ENCODE measurements around the gene B4GALNT3. TPM values are rescaled to one million over a fixed set of nuclear protein-coding genes. Genes with fewer than 3 reads are reported as not detected.

Gene B4GALNT3
- total RNA-seq, 1 donor from 2014 or later: 8.2 TPM

- DNase-seq (ENCODE audit: low read depth) (no peak), FAIRE-seq (no peak)
- no peak overlapping the region for H3K4me3 ChIP-seq (ENCODE audit: low read depth, low read length)
- TF ChIP-seq CTCF (IDR thresholded peaks at IDR 0.05; ENCODE audit: insufficient read depth, low read length, severe bottlenecking): no peak
- H3K36me3 ChIP-seq (ENCODE audit: control insufficient read depth, insufficient read depth, low read length): no peaks in the 10 kb centered on the region
- H3K27me3 ChIP-seq (ENCODE audit: control insufficient read depth, insufficient read depth, low read length): no peaks in the 10 kb centered on the region
These were observed 125.6 kb downstream of the B4GALNT3 start for GRCh38 chr12:585062-586061.

GRCh38 chr12:586318-587071 is 126.8 kb downstream of the B4GALNT3 start:
- TF ChIP-seq CTCF (IDR thresholded peaks at IDR 0.05; ENCODE audit: insufficient read depth, low read length, severe bottlenecking): no peak
- no peak overlapping the region for H3K4me3 ChIP-seq (ENCODE audit: low read depth, low read length)
- no peaks in the 10 kb centered on the region for H3K36me3 ChIP-seq (ENCODE audit: control insufficient read depth, insufficient read depth, low read length)
- DNase-seq (ENCODE audit: low read depth) (no peak), FAIRE-seq (no peak)
- no peaks in the 10 kb centered on the region for H3K27me3 ChIP-seq (ENCODE audit: control insufficient read depth, insufficient read depth, low read length)

- H3K27me3 ChIP-seq (ENCODE audit: control insufficient read depth, insufficient read depth, low read length): no peaks in the 10 kb centered on the region
- no peaks in the 10 kb centered on the region for H3K36me3 ChIP-seq (ENCODE audit: control insufficient read depth, insufficient read depth, low read length)
- no peak overlapping the region for H3K4me3 ChIP-seq (ENCODE audit: low read depth, low read length)
- DNase-seq (ENCODE audit: low read depth): no peak
- FAIRE-seq: peak; percentile 62
- no peak for TF ChIP-seq CTCF (IDR thresholded peaks at IDR 0.05; ENCODE audit: insufficient read depth, low read length, severe bottlenecking)
These were observed 127.6 kb downstream of the B4GALNT3 start for GRCh38 chr12:587132-588023.

GRCh38 chr12:588024-588322 is 128.2 kb downstream of the B4GALNT3 start:
- Histone ChIP-seq H3K4me3 (ENCODE audit: low read depth, low read length) (no peak overlapping the region), H3K36me3 (ENCODE audit: control insufficient read depth, insufficient read depth, low read length) (no peaks in the 10 kb centered on the region), H3K27me3 (ENCODE audit: control insufficient read depth, insufficient read depth, low read length) (no peaks in the 10 kb centered on the region)
- no peak for FAIRE-seq
- no peak for DNase-seq (ENCODE audit: low read depth)
- TF ChIP-seq CTCF (IDR thresholded peaks at IDR 0.05; ENCODE audit: insufficient read depth, low read length, severe bottlenecking): no peak

- Histone ChIP-seq H3K4me3 (ENCODE audit: low read depth, low read length) (no peak overlapping the region), H3K27me3 (ENCODE audit: control insufficient read depth, insufficient read depth, low read length) (no peaks in the 10 kb centered on the region), H3K36me3 (ENCODE audit: control insufficient read depth, insufficient read depth, low read length) (no peaks in the 10 kb centered on the region)
- FAIRE-seq (no peak), DNase-seq (ENCODE audit: low read depth) (no peak)
- no peak for TF ChIP-seq CTCF (IDR thresholded peaks at IDR 0.05; ENCODE audit: insufficient read depth, low read length, severe bottlenecking)
These were observed 128.9 kb downstream of the B4GALNT3 start for GRCh38 chr12:588646-589045.
